ENCODE results near the gene GSTA3.

DNA sequence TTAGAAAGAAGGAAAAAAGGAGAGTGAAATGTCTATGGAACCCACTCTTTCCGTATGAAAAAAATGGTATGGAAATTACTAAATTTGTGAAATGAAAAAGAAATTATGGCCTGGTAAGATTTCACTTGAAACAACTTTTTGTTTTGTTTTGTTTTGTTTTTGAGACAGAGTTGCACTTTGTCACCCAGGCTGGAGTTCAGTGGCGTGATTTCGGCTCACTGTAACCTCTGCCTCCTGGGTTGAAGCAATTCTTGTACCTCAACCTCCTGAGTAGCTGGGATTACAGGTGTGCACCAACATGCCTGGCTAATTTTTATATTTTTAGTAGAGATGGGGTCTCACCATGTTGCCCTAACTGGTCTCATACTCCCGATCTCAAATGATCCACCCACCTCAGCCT, 51.1 kb downstream of the GSTA3 start:
- TF ChIP-seq ZFP82 (CRISPR knock-in tag; IDR thresholded peaks at IDR 0.05; ENCODE audit: borderline replicate concordance) (no peak), CREB1 (IDR thresholded peaks at IDR 0.05) (no peak), CREB1 (CRISPR knock-in tag; IDR thresholded peaks at IDR 0.05) (no peak), BHLHE40 (IDR thresholded peaks at IDR 0.05; ENCODE audit: low read length) (no peak), CTCF (CRISPR knock-in tag; IDR thresholded peaks at IDR 0.05) (no peak), ZKSCAN1 (IDR thresholded peaks at IDR 0.05; ENCODE audit: low read length) (no peak), JUN (CRISPR knock-in tag; IDR thresholded peaks at IDR 0.05) (no peak), SRSF1 (optimal IDR thresholded peaks at IDR 0.05; ENCODE audit: low read depth, low read length) (no peak), HDAC6 (IDR thresholded peaks at IDR 0.05; ENCODE audit: low read depth, low read length) (no peak), HOXA7 (CRISPR knock-in tag; IDR thresholded peaks at IDR 0.05) (no peak), ZNF124 (CRISPR knock-in tag; IDR thresholded peaks at IDR 0.05) (no peak), GRHL1 (CRISPR knock-in tag; conservative IDR thresholded peaks at IDR 0.05) (no peak), NR2C2 (CRISPR knock-in tag; IDR thresholded peaks at IDR 0.05; ENCODE audit: borderline replicate concordance) (no peak)

Data from HepG2 (cell line).